T47D (cell line): Measurements from ENCODE around the gene OPRM1.
"Not testable (repeated sequence)": the region's sequence is repeated elsewhere in the genome, so short reads cannot be mapped to it uniquely, and the experiment has no call there.

Experiments
- DNase-seq, 2 experiments: peaks; one replicate each; pipeline versions ENCODE4 v3.0.0 to v3.0.0-alpha.2; 2011 to 2012; ENCODE audit warnings: low read depth in 1 of 2, low spot score in 1 of 2
- JUND ChIP-seq: IDR thresholded peaks from 2 replicates; pipeline ENCODE4 v1.6.1; 2012; ENCODE audit warnings: low read depth
- in situ Hi-C: cut with HindIII; loops from 2 replicates; pipeline ENCODE4 v1.10.0; 2016; ENCODE audit warnings: low sequenced_read_pairs, low pct_unique_long_range_greater_than_20kb

OPRM1 gene

GRCh38 chr6:154164397-154164796 is 125.4 kb downstream of the OPRM1 start:
- DNase-seq: no peak
- in situ Hi-C loops: no loop called here
- TF ChIP-seq JUND: no peak

DNA sequence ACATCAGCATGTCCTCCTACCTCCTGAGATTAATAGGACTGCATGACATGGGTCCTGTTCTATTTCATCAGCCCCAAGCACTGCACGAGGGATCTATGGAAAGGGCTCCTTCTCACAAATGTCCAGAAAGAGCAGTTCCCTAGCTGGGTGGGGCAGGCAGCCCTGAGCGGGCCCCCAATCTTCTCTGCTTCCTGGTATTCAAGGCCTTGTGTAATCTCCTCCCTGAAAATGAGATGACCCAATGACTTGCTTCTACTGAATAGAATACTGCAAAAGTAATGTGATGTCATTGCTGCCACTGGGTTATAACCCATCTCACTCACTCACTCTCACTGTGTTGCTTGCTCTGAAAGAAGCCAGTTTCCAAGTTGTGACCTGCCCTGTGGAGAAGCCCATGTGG is 126.4 kb downstream of the OPRM1 start:
- in situ Hi-C loops: no loop called here
- DNase-seq: no peak
- no peak for TF ChIP-seq JUND

DNA sequence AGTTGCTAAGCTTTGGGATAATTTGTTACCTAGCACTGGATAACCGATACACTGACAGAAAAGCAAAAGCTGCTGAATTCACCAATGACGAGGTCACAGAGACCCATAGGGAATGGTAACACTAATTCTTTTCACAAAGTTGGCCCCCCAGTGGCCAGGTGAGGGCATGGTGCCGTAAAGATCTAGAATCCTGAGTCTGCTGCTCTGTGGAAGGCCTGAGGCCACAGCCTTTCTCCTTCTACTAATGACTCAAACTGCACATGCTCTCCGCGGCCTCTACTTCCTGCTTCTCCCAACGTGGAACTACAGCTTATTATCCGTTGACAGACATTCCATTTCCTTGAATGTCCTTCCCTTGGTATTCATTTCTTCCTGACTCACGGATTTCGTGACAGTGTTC is 127.1 kb downstream of the OPRM1 start:
- DNase-seq: peak in 1 of 2 experiments; percentile 4
- in situ Hi-C loops: no loop called here
- TF ChIP-seq JUND: no peak

- in situ Hi-C loops: no loop called here
- no peak for TF ChIP-seq JUND
- no peak for DNase-seq
Measured at GRCh38 chr6:154167126-154167525, 128.1 kb downstream of the OPRM1 start.

DNA sequence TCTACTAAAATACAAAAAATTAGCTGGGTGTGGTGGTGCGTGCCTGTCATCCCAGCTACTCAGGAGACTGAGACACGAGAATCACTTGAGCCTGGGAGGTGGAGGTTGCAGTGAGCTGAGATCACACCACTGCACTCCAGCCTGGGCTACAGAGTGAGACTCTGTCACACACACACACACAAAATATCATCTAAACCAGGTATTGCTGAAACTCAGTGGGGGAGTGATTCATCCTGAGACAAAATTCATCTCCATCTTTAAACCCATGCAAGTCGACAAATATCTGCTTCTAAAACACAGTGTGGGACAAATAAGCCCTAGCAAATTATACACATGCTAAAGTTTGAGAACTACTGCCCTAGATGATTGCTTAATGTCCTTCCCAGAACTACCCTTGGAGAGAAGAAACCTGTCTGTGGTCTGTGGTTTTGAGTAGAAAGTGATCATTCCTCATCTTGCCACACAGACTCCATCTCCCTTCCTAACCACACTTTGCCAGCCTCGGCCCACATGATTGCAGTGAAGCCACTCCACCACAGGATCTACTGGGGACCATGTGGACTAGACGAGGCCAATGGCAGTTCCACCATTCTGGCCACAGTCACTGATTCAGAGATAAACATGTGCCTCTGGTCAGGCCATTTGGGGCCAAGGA is 130.3 kb downstream of the OPRM1 start:
- in situ Hi-C loops: no loop called here
- DNase-seq: no peak

GRCh38 chr6:154170106-154170505 is 131.1 kb downstream of the OPRM1 start:
- in situ Hi-C loops: no loop called here
- TF ChIP-seq JUND: no peak
- DNase-seq: no peak

More for the DNA sequence above, 130.3 kb downstream of the OPRM1 start:
- no peak for TF ChIP-seq JUND

DNA sequence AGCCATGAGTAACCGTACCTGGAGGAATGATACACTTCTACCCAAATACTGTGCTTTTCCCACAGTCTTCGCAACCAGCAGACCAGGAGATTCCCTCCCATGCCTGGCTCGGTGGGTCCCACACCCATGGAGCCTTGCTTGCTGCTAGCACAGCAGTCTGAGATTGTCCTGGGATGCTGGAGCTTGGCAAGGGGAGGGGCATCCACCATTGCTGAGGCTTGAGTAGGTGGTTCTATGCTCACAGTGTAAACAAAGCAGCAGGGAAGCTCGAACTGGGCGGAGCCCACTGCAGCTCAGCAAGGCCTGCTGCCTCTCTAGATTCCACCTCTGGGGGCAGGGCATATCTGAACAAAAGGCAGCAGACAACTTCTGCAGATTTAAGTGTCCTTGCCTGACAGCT is 133.4 kb downstream of the OPRM1 start:
- DNase-seq, in situ Hi-C loops: not testable (repeated sequence)

DNA sequence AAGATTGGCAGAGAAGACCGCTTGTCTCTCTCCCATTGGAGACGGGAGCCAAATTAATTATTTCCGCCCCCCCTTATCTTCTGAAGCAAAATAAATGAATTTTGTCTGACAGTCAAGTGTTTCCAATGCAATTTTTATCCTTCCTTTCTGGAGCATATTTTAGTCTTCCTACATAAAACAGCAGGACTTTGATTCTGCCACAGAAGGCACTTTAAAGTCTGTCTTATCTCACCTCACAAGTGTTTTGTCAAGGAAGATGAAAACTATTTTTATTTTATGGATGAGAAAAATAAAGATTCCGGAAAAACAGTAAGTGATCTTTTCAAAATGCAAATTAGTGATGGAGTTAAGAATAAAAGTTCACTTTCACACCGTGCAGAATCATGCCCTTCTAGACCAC is 140.4 kb downstream of the OPRM1 start:
- in situ Hi-C loops: no loop called here
- no peak for TF ChIP-seq JUND

DNA sequence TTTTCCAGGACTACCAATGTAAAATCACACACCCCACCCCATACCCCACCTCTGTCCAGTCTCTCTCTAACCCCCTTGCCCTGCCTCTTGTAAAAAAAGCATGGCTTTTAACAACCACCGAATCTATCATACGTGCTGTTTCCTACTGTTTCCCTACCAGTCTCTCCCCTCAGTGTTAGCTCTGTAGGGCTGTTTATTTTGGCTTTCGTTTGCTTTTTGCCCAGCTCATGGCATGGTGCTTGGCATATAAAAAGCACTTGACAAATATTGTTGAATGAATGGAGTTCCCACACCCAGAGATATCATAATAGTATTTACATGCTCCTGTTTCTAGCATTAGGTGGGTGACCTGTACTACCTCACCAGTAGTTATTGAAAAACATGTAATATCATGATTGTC is 148.2 kb downstream of the OPRM1 start:
- TF ChIP-seq JUND: no peak
- in situ Hi-C loops: no loop called here

More for the DNA sequence above, 140.4 kb downstream of the OPRM1 start:
- DNase-seq: no peak

GRCh38 chr6:154187714-154188113 is 148.7 kb downstream of the OPRM1 start:
- no peak for TF ChIP-seq JUND
- no peak for DNase-seq
- in situ Hi-C loops: no loop called here

More for the DNA sequence above, 148.2 kb downstream of the OPRM1 start:
- no peak for DNase-seq

- no peak for TF ChIP-seq JUND
- in situ Hi-C loops: no loop called here
- no peak for DNase-seq
Measured at GRCh38 chr6:154196333-154196885, 157.4 kb downstream of the OPRM1 start.

GRCh38 chr6:154197196-154197860 is 158.3 kb downstream of the OPRM1 start:
- in situ Hi-C loops: no loop called here
- no peak for DNase-seq
- TF ChIP-seq JUND: no peak

GRCh38 chr6:154201688-154202087 is 162.6 kb downstream of the OPRM1 start:
- in situ Hi-C loops, DNase-seq: not testable (repeated sequence)
